Glutamatergic neuron (in vitro differentiated cells): ENCODE measurements around the gene ERFE. TPM values are rescaled to one million over a fixed set of nuclear protein-coding genes. Genes with fewer than 3 reads are reported as not detected.

ENCODE experiments used
- DNase-seq: peaks from one replicate; pipeline ENCODE4 v3.0.0; 2022
- H3K27ac Mint-ChIP-seq: one replicate; pipeline ENCODE4 v1.8.0; 2020; ENCODE audit warnings: mild to moderate bottlenecking, mixed read lengths, inconsistent platforms; ENCODE audit not compliant: unreplicated experiment
- H3K27me3 Mint-ChIP-seq: one replicate; pipeline ENCODE4 v1.8.0; 2020; ENCODE audit warnings: mild to moderate bottlenecking, moderate library complexity, mixed read lengths, inconsistent platforms; ENCODE audit not compliant: unreplicated experiment
- H3K36me3 Mint-ChIP-seq: one replicate; pipeline ENCODE4 v1.8.0; 2020; ENCODE audit warnings: mild to moderate bottlenecking, mixed read lengths, inconsistent platforms; ENCODE audit not compliant: unreplicated experiment
- H3K4me1 Mint-ChIP-seq: one replicate; pipeline ENCODE4 v1.8.0; 2020; ENCODE audit warnings: mild to moderate bottlenecking, low read depth, mixed read lengths, inconsistent platforms; ENCODE audit not compliant: unreplicated experiment
- H3K4me3 Mint-ChIP-seq: one replicate; pipeline ENCODE4 v1.8.0; 2020; ENCODE audit warnings: mild to moderate bottlenecking, mixed read lengths, inconsistent platforms; ENCODE audit not compliant: unreplicated experiment
- H3K9me3 Mint-ChIP-seq: one replicate; pipeline ENCODE4 v1.8.0; 2020; ENCODE audit warnings: mild to moderate bottlenecking, moderate library complexity, mixed read lengths, inconsistent platforms; ENCODE audit not compliant: unreplicated experiment
- total RNA-seq: library from RNA; stranded (reverse); fragmentation: NEBNext Ultra II Directional; extraction: Animal tissue kit (Norgen Biotek cat#: 25700); gene quantifications from one replicate; pipeline ENCODE4 v1.2.1, GENCODE V29; 2021; ENCODE audit not compliant: unreplicated experiment
- TF ChIP-seq, protein P1 (sequence below): fragments of 200-600 bp; sonication (generic); IDR thresholded peaks from one replicate; pipeline ENCODE4 v1.5.0; 2021; ENCODE audit not compliant: partially characterized antibody, unreplicated experiment

ERFE gene
- total RNA-seq, 1 donor from 2014 or later: 12.2 TPM

DNA sequence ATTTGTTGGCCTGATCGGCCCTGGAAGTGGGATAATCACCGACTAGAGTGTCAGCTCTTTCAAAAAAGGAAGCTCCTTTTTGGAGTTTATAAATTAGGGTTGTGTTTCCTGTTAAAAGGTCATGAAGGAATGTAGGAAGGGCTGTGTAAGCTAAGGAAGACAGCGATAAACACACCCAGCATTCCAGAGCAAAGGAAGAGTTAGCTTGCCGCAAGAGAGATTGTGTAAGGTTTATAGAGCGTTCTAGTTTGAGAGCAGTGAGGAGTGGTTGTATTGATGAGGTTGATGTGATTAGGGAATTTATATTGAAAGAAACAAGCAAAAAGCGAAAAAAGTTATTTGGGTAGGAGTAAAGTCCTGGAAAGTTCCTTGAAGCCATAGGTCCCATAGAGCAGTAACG, 48.2 kb downstream of the ERFE start:
- H3K4me1 Mint-ChIP-seq: peaks cover 6% of the 10 kb centered on the region
- no peaks in the 10 kb centered on the region for H3K36me3 Mint-ChIP-seq
- no peak overlapping the region for H3K4me3 Mint-ChIP-seq
- H3K27ac Mint-ChIP-seq: no peak overlapping the region
- H3K9me3 Mint-ChIP-seq: no peaks in the 10 kb centered on the region
- TF ChIP-seq, protein P1, sequence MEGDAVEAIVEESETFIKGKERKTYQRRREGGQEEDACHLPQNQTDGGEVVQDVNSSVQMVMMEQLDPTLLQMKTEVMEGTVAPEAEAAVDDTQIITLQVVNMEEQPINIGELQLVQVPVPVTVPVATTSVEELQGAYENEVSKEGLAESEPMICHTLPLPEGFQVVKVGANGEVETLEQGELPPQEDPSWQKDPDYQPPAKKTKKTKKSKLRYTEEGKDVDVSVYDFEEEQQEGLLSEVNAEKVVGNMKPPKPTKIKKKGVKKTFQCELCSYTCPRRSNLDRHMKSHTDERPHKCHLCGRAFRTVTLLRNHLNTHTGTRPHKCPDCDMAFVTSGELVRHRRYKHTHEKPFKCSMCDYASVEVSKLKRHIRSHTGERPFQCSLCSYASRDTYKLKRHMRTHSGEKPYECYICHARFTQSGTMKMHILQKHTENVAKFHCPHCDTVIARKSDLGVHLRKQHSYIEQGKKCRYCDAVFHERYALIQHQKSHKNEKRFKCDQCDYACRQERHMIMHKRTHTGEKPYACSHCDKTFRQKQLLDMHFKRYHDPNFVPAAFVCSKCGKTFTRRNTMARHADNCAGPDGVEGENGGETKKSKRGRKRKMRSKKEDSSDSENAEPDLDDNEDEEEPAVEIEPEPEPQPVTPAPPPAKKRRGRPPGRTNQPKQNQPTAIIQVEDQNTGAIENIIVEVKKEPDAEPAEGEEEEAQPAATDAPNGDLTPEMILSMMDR: no peak
- no peak for DNase-seq
- peaks cover 8% of the 10 kb centered on the region for H3K27me3 Mint-ChIP-seq

DNA sequence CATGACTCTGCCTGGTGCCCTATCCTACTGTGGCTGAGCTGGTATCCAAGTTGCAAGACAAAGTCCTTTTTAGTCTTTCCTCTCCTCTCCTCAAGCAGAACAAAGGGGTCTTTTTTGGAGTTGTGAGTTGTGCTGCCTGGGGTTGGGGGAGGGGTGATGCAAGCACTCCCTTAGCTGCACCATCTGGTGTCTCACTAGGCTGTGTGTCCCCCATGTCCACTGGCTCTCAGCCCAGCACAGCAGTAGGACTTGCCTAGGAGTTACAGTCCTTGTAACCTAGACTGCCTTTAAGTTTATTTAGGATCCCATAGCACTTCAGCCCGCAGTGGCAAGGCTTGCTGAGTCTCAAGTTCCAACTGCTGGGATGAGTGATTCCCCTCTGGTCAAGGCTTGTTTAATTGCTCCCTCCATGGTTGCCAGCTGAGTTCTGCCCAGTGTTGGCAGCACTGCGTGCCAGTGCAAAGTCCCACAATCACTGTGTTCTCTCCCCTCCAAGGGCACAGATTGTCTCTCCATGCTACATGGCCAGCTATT, 57.9 kb downstream of the ERFE start:
- Mint-ChIP-seq H3K27ac (no peak overlapping the region), H3K4me1 (peaks cover 6% of the 10 kb centered on the region), H3K9me3 (no peaks in the 10 kb centered on the region), H3K27me3 (no peaks in the 10 kb centered on the region), H3K4me3 (no peak overlapping the region), H3K36me3 (peaks cover 15% of the 10 kb centered on the region)
- no peak for DNase-seq
- TF ChIP-seq, protein P1: no peak

Other genes starting within 250 kb of the ERFE start
- gene UBE2F, start 192.0 kb upstream of the ERFE start, total RNA-seq: 43.0 TPM
- 44.0 TPM for gene SCLY, start 98.0 kb upstream of the ERFE start, total RNA-seq
- gene ESPNL, start 58.6 kb upstream of the ERFE start, total RNA-seq: 0.81 TPM
- 3.5 TPM for gene KLHL30, start 20.3 kb upstream of the ERFE start, total RNA-seq
- gene ILKAP, start 44.7 kb downstream of the ERFE start, total RNA-seq: 61.3 TPM
- 665 TPM for gene HES6, start 81.1 kb downstream of the ERFE start, total RNA-seq
- 3.8 TPM for gene PER2, start 129.6 kb downstream of the ERFE start, total RNA-seq
- 10.3 TPM for gene TRAF3IP1, start 161.5 kb downstream of the ERFE start, total RNA-seq